CD4-positive, alpha-beta T cell treated with Interleukin-17A for 1 hour (primary cell): ENCODE measurements around the gene NRXN3.

ENCODE experiments used
- DNase-seq: peaks from one replicate; pipeline ENCODE4 v3.0.0-alpha.2; 2020

The NRXN3 gene

DNA sequence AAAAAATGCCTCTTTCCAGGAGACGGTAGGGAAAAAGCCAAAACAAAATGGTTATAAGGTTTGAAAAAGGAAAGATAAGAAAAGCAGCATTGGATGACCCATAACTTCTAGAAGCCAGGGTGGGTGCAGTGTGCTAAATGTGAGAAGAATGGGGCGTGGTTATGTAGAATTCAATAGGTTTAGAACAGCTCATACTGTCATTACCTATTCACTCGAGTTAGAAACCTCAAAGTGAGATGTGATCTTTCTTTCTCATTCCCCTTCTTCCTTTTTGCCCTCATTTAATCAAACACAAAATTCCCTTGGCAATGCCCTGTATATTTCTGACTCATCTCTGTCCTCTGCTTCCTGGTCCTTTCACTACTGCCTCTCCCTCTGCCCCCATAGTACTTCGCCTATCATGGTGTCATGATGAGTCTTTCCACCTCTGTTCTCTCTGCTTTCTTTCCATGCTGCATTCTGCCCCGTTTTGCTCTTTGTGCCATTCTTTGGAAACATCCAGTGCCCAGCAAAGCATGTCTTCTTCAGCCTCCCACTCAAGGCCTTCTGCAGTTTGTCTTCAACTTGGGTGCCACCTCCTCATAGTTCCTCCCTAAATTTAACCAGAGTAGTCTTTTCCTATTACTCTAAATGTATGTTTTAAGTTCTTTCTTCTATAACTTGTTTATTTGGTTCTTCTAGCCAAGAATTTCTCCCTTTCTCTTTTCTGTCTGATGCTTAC lies 496.3 kb downstream of the NRXN3 start:
- no peak for DNase-seq

GRCh38 chr14:78667141-78667540 lies 497.0 kb downstream of the NRXN3 start:
- no peak for DNase-seq

GRCh38 chr14:78673845-78674244 lies 503.7 kb downstream of the NRXN3 start:
- DNase-seq = no peak

- no peak for DNase-seq
Observed at GRCh38 chr14:78674820-78675219, 504.6 kb downstream of the NRXN3 start.

- no peak for DNase-seq
Observed at GRCh38 chr14:78683206-78683605, 513.0 kb downstream of the NRXN3 start.

DNA sequence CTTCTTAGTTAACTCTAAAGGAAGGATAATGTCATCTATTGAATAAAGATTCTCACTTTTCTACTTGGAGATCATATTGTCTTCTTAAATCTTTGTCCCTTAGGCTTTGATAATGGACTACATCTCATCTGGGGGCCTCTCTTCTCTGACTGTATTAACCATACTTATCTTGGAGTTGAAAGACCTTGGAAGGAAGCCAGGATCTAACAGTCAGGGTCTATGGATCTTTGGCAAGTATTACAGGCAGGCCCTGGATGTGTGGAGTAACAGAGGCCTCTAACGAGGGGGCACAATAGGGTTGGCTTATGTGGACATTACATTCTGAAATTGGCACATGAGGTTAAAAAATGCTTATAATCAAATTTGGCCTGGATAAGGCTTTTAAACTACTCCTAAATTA lies 513.8 kb downstream of the NRXN3 start:
- no peak for DNase-seq

GRCh38 chr14:78688503-78688902 lies 518.3 kb downstream of the NRXN3 start:
- DNase-seq = no peak

GRCh38 chr14:78690836-78691235 lies 520.7 kb downstream of the NRXN3 start:
- DNase-seq = no peak

GRCh38 chr14:78697341-78697740 lies 527.2 kb downstream of the NRXN3 start:
- DNase-seq = no peak

- DNase-seq = no peak
Observed at GRCh38 chr14:78698991-78699390, 528.8 kb downstream of the NRXN3 start.

GRCh38 chr14:78700236-78700635 lies 530.1 kb downstream of the NRXN3 start:
- DNase-seq = no peak

DNA sequence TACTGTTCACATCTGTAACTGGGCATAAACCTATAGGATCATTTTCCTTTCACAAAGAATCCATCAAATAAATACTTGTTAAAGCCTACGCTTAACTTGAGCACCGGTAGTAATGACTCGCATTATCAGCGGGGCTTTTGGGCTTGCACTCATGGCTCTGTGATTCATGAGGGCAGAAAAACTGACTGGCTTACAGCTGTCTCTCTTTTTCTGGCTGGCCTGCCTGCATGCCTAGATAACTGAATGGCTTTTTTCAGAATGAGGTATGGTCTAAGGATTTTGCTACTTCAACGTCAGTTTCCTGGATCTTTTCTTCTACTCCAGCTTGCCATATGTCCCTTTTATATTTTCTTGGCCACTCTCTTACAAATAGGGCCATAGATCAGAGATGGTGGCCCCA lies 531.1 kb downstream of the NRXN3 start:
- DNase-seq = no peak

- no peak for DNase-seq
Observed at GRCh38 chr14:78704965-78705364, 534.8 kb downstream of the NRXN3 start.

GRCh38 chr14:78705989-78706388 lies 535.8 kb downstream of the NRXN3 start:
- DNase-seq = no peak

DNA sequence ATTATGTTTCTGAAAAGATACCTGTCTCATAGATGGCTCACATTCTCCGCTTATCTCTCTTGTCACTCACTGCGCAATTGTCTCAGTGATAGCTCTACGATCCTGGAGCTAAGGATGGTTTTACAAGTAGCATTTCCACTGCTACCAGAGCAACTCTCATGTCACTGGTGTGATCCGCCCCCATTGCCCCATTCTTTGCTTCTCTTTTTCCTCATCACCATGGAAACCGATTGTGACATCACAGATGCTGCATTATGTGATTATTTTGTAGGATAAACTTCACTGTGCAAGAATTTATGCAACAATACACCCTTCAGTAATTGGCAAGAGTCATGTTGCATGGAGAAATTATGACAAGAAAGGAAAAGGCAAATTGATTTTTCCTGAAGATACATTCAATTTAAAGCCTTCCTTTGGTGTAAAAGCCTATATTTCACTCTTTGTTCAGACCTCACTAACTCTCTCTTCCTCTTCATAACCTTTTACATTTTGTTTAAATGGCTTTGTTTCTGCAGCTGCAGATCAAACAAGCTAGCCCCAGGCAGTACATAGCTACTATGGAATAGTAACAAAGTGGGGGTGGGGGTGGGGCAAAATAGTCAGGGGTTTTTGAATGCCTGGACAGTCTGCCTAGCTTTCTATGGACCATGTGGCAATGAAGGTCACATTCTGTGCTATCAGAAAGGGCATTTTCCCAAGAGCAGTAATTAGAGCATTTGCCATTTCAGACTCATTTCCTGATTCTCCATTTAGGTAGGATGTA lies 539.8 kb downstream of the NRXN3 start:
- DNase-seq = no peak

GRCh38 chr14:78710963-78711362 lies 540.8 kb downstream of the NRXN3 start:
- no peak for DNase-seq

- DNase-seq = no peak
Observed at GRCh38 chr14:78713716-78714115, 543.5 kb downstream of the NRXN3 start.

DNA sequence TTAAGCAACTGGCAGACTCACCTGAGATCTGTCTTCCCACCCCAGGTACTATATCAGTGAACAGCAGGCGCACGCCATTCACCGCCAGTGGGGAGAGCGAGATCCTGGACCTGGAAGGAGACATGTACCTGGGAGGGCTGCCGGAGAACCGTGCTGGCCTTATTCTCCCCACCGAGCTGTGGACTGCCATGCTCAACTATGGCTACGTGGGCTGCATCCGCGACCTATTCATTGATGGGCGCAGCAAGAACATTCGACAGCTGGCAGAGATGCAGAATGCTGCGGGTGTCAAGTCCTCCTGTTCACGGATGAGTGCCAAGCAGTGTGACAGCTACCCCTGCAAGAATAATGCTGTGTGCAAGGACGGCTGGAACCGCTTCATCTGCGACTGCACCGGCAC lies 544.5 kb downstream of the NRXN3 start:
- DNase-seq = no peak

- no peak for DNase-seq
Observed at GRCh38 chr14:78721756-78722480, 551.7 kb downstream of the NRXN3 start.

DNA sequence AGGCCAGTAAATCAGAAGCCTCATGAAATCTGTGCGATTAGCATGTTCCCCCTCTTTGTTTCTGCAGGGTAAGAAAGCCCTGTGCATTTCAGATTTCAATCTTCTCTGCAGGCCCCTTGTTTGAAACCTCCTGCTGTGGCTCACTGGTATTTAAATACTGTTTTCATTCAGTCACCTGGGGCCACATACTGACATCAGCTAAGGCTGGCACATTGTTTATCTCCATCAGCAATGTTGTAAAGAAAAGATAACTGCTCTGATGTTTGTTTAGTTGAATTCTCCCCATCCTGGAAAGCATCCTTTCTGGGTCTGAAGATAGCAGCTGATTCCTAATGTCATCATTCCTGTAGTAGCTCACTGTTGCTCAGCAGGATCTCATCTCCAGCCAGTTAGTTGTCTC lies 554.9 kb downstream of the NRXN3 start:
- DNase-seq = no peak

GRCh38 chr14:78737116-78737515 lies 566.9 kb downstream of the NRXN3 start:
- no peak for DNase-seq

DNA sequence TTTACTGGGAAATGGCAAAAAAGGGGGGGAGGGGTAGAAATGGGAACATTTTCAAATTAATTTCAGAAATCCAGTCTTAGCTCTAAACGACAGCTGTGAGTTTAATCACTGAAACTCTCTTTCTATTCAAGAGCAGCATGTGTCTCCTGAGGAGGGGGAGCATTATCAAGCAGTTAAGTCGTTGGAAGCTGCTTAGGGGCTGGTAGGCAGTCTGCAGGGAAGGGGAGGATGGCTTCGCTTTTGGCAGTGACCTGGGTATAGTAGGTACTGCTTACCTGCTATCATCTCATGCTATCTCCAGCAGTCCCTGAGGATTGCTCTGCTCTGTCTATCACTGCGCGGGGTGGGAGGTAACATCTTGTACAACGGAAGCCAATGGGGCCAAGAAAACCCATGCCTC lies 567.4 kb downstream of the NRXN3 start:
- DNase-seq = no peak

- DNase-seq = no peak
Observed at GRCh38 chr14:78746086-78746595, 576.0 kb downstream of the NRXN3 start.

DNA sequence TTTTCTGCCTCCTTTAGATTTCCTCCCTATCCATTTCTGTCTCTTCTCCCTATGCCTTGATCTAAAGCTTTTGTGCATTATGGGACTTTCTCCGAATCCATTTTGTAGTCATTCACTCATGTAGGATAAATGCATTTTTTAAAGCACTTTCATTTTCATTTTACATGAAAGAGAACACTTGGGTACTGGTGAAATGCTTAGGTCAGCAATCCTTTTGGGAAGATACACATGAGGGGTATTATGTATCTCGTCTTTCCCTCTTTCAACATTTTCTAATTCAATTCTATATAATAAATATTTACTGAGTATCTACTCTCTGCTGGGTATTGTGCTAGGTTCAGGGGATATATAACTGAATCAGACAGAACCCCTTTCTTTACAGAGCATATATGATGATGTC lies 577.6 kb downstream of the NRXN3 start:
- no peak for DNase-seq
